ENCODE data around the gene PIGW.

The PIGW gene

GRCh38 chr17:36576793-36577192 is 42.0 kb downstream of the PIGW start:
- no peaks in the 10 kb centered on the region for H3K9me3 ChIP-seq (ENCODE audit: control insufficient read depth, insufficient read depth, low read length)
- peaks cover 86% of the 10 kb centered on the region for H3K36me3 ChIP-seq (ENCODE audit: control insufficient read depth, low read length)
- H3K27me3 ChIP-seq (ENCODE audit: control insufficient read depth, low read length): no peaks in the 10 kb centered on the region
- H3K27ac ChIP-seq (ENCODE audit: low read depth, low read length): no peak overlapping the region
- H3K9me2 ChIP-seq (replicated peaks; ENCODE audit: control insufficient read depth, low read length): no peaks in the 10 kb centered on the region
- H3K4me3 ChIP-seq (ENCODE audit: low read length): no peak overlapping the region
- peaks cover 4% of the 10 kb centered on the region; the same call in 1 of the 2 replicates for H3K4me1 ChIP-seq (ENCODE audit: control insufficient read depth, low read length)
- peaks cover 16% of the 10 kb centered on the region for H4K20me1 ChIP-seq (ENCODE audit: control insufficient read depth, insufficient read depth, low read depth, low read length)
- no peak for TF ChIP-seq EZH2phosphoT487 (IDR thresholded peaks at IDR 0.05; ENCODE audit: borderline replicate concordance, low read length)
- TF ChIP-seq CTCF (IDR thresholded peaks at IDR 0.05; ENCODE audit: low read depth, low read length, poor library complexity, severe bottlenecking): no peak
- no peak overlapping the region for H3K4me2 ChIP-seq (ENCODE audit: low read length)
- no peaks in the 10 kb centered on the region; the same call in 1 of the 2 replicates for H3F3A ChIP-seq (ENCODE audit: control insufficient read depth, insufficient read depth)
- H3K79me2 ChIP-seq (ENCODE audit: control insufficient read depth, low read length): peaks cover 66% of the 10 kb centered on the region

GRCh38 chr17:36578671-36579070 is 43.9 kb downstream of the PIGW start:
- H4K20me1 ChIP-seq (ENCODE audit: control insufficient read depth, insufficient read depth, low read depth, low read length): peaks cover 6% of the 10 kb centered on the region
- H3K4me1 ChIP-seq (ENCODE audit: control insufficient read depth, low read length): peaks cover 4% of the 10 kb centered on the region; the same call in 1 of the 2 replicates
- peaks cover 52% of the 10 kb centered on the region for H3K79me2 ChIP-seq (ENCODE audit: control insufficient read depth, low read length)
- no peak overlapping the region for H3K4me2 ChIP-seq (ENCODE audit: low read length)
- no peaks in the 10 kb centered on the region; the same call in 1 of the 2 replicates for H3F3A ChIP-seq (ENCODE audit: control insufficient read depth, insufficient read depth)
- H3K27me3 ChIP-seq (ENCODE audit: control insufficient read depth, low read length): no peaks in the 10 kb centered on the region
- H3K4me3 ChIP-seq (ENCODE audit: low read length): no peak overlapping the region
- peaks cover 83% of the 10 kb centered on the region for H3K36me3 ChIP-seq (ENCODE audit: control insufficient read depth, low read length)
- TF ChIP-seq CTCF (IDR thresholded peaks at IDR 0.05; ENCODE audit: low read depth, low read length, poor library complexity, severe bottlenecking): no peak
- TF ChIP-seq EZH2phosphoT487 (IDR thresholded peaks at IDR 0.05; ENCODE audit: borderline replicate concordance, low read length): no peak
- H3K9me3 ChIP-seq (ENCODE audit: control insufficient read depth, insufficient read depth, low read length): no peaks in the 10 kb centered on the region
- H3K27ac ChIP-seq (ENCODE audit: low read depth, low read length): no peak overlapping the region
- no peaks in the 10 kb centered on the region for H3K9me2 ChIP-seq (replicated peaks; ENCODE audit: control insufficient read depth, low read length)

GRCh38 chr17:36583787-36584186 is 49.0 kb downstream of the PIGW start:
- peaks cover 5% of the 10 kb centered on the region for H3K4me1 ChIP-seq (ENCODE audit: control insufficient read depth, low read length)
- peaks cover 20% of the 10 kb centered on the region for H3K79me2 ChIP-seq (ENCODE audit: control insufficient read depth, low read length)
- no peak for TF ChIP-seq CTCF (IDR thresholded peaks at IDR 0.05; ENCODE audit: low read depth, low read length, poor library complexity, severe bottlenecking)
- no peak for TF ChIP-seq EZH2phosphoT487 (IDR thresholded peaks at IDR 0.05; ENCODE audit: borderline replicate concordance, low read length)
- H3K9me3 ChIP-seq (ENCODE audit: control insufficient read depth, insufficient read depth, low read length): no peaks in the 10 kb centered on the region
- peaks cover 7% of the 10 kb centered on the region; the same call in 1 of the 2 replicates for H4K20me1 ChIP-seq (ENCODE audit: control insufficient read depth, insufficient read depth, low read depth, low read length)
- peaks cover 20% of the 10 kb centered on the region for H3F3A ChIP-seq (ENCODE audit: control insufficient read depth, insufficient read depth)
- no peaks in the 10 kb centered on the region for H3K27me3 ChIP-seq (ENCODE audit: control insufficient read depth, low read length)
- H3K4me2 ChIP-seq (ENCODE audit: low read length): no peak overlapping the region
- H3K9me2 ChIP-seq (replicated peaks; ENCODE audit: control insufficient read depth, low read length): no peaks in the 10 kb centered on the region
- H3K27ac ChIP-seq (ENCODE audit: low read depth, low read length): no peak overlapping the region
- no peak overlapping the region for H3K4me3 ChIP-seq (ENCODE audit: low read length)
- H3K36me3 ChIP-seq (ENCODE audit: control insufficient read depth, low read length): peaks cover 87% of the 10 kb centered on the region
